Right hindlimb (tissue), 1 donor: ENCODE data around the gene ABCG1.

Experiments
- DNase-seq: peaks from one replicate; pipeline ENCODE4 v3.0.0-alpha.2; 2018

ABCG1 gene

GRCh38 chr21:42272984-42273600 is 54.2 kb downstream of the ABCG1 start:
- DNase-seq: no peak

DNA sequence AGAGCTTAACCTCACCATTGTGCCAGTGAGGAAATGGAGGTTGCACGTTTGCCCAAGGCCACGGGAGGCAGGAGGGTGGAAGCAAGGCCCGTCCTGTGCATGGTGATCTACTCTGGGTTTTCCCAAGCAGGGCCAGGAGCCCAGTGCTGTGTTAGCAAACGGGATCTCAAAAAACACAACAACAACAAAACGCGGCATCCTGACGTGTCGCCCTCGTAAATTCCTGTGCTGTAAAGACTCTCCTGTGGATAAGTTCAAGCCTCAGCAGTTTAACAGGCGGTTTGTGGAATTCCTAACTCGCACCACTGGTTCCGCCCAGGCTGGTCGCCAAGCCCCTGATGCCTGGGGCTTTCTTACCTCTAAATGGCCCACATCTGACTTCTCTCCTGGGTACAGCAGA is 57.1 kb downstream of the ABCG1 start:
- DNase-seq: no peak

DNA sequence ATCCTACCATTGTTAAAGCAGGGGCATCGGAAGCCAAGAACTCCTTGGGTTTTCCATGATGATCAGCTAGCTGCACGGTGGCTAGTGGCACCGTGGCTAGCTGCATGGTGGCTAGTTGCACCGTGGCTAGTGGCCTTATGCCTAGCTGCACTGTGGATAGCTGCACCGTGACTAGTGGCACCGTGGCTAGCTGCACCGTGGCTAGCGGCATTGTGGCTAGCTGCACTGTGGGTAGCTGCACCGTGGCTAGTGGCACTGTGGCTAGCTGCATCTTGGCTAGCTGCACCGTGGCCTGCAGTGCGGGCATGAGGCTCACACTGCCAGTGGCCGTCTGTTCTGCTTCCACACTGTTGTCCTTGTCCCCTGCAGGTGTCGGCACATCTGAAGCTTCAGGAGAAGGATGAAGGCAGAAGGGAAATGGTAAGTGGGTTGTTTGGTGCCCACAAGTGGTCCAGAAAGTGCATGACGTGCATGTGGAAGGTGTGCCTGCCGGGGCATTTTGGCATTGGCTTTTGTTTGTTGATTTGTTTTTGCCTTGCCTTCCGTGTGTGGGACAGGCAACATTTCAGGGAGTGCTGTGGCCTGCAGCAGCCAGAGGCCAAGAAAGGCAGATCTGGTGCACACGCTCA is 57.7 kb downstream of the ABCG1 start:
- no peak for DNase-seq

- DNase-seq: no peak
These were observed 58.7 kb downstream of the ABCG1 start for GRCh38 chr21:42277593-42277992.

- no peak for DNase-seq
These were observed 59.7 kb downstream of the ABCG1 start for GRCh38 chr21:42278451-42279149.

DNA sequence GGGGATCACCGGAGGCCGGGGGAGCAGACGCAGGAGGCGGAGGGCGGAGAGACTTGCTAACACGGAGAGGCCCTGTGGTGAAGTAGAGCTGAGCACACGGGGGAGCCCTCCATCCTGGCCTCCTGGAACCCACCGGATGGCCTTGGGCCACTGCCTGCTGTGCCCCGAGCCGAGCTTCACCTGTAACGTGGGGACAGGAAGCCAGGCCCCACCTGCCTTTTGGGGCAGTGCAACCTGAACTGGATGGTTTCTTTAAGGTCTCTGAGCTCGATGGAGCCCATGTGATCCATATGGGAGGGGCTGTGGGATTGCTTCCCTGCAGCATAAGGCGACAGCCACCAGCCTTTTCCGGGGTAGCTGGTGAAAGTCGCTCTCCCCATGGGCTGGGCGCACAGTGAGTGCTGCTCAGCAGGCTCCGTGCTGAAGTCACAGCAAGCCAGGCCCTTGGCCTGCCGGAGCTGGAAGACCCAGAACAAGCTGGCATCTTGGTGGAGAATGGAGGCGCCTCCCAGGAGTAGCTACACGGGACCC is 60.5 kb downstream of the ABCG1 start:
- no peak for DNase-seq

DNA sequence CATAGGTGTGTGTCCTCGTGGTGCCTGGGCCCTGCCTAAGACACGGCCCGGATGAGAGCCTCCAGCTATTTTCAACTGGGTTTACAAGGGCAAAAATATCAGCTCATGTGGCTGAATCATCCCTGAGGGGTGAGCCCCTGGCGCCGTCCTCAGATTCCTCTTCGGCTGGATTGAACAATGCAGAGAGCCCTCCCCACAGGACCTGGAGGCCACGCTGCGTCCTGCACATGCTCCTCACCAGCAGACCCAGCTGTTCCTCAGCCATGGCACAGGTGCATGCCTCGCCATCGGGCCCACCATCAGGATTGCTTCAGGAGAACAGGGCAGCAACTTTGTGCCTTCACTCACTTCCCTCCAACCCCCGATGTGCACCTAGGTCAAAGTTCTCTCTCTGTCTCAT is 60.9 kb downstream of the ABCG1 start:
- DNase-seq: no peak

- DNase-seq: no peak
These were observed 61.6 kb downstream of the ABCG1 start for GRCh38 chr21:42280356-42281180.

DNA sequence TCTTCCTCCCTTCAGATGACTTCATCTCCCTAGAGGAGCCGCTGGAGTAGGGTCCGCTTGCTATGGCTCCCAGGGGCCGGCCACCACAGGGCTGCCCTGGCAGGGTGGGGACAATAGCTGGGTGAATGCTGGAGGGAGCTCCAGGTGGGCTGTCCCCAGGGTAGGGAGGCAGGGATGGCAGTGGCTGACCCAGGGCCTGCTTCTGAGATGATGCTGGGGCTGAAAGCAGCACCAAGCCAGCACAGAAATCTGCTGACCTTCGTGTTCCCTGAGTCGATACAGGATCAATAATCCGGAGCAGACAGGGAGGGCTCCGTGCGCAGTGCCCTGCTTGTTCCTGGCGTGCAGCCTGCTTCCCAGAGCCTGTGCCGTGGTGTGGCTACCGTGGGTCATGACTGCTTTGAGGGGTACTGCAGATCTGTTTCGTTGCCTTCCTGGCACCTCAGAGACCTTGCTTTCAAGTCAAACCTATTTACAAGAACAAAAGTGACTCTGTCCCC is 62.3 kb downstream of the ABCG1 start:
- no peak for DNase-seq

- no peak for DNase-seq
These were observed 63.1 kb downstream of the ABCG1 start for GRCh38 chr21:42282021-42282420.

GRCh38 chr21:42282715-42283114 is 63.8 kb downstream of the ABCG1 start:
- DNase-seq: no peak

DNA sequence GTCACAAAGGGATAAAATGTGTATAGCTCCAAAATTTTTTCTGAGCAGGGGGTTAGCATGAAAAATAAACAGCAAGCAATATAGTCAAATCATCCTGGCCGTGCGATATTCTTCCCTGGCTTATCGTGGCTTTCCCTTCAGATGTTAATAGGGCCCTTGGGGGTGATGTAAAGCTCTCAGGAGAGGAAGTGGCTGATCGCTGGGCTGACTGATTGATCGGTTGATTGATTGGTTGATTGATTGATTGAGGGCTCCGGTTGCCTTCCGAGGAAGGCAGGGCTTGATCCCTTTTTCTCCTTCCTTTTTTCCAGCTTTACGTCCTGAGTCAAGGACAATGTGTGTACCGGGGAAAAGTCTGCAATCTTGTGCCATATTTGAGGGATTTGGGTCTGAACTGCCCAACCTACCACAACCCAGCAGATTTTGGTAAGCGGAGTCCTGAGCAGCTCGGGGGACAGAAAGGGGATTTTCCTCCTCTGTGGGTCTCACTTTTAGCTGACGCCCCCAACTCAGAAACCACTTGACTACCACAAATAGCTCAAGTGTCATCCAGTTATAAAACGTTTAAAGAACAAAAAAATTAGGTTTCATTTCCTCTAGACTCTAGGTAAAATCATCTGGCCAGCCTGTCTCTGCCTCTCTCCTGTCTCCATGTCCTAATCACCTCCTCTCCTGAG is 66.8 kb downstream of the ABCG1 start:
- no peak for DNase-seq

- DNase-seq: no peak
These were observed 67.5 kb downstream of the ABCG1 start for GRCh38 chr21:42286416-42286815.

DNA sequence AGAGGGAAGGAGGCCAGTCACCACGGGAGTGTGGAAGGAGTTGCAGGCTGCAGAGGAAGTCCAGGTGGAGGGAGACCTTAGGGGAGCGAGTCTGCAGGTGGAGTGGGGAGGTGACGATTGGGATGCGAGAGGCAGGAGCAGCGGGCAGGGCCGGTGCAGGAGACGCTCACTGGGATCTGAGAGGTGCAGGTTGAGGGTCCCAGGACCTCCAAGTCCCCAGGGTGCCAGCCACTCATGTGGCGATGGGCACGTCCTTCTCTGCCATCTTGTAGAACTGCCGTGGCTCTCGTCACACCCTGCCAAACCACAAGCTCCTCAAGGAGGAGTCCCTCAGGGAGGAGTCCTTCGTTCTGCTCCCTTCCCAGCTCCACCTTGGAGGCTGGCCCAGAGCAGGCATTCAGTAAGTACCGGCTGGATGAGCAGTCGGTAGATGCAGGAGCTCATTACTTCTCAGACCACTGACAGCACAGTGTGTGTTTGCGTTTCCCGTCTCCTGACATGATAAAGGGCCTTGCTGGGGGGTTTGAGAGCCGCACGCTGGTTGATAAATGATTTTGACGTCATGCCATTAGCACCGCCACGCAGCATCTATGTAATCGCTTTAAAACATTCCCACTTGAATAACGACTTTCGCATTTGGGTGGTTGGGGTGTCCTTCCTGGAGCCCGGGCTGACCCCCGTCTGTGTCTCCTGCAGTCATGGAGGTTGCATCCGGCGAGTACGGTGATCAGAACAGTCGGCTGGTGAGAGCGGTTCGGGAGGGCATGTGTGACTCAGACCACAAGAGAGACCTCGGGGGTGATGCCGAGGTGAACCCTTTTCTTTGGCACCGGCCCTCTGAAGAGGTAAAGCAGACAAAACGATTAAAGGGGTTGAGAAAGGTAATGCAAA is 68.5 kb downstream of the ABCG1 start:
- no peak for DNase-seq

DNA sequence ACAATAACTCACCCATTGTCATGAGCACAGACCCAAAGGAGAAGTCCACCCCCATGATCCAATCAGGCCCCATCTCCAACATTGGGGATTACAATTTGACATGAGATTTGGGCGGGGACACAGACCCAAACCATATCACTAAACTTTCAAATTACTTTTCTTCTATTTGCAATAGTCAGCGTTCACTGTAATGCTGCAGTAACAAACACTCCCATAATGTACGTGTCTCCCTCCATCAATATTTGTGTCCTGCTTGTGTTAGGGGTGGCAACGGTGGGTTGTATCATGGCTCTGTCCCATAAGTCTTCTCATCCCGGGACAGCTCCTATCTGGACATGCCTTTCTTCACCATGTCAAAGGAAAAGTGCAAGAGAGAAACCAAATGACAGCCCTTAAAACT is 70.0 kb downstream of the ABCG1 start:
- DNase-seq: no peak

- no peak for DNase-seq
These were observed 71.0 kb downstream of the ABCG1 start for GRCh38 chr21:42289926-42290325.

GRCh38 chr21:42290505-42290904 is 71.6 kb downstream of the ABCG1 start:
- DNase-seq: no peak

- no peak for DNase-seq
These were observed 72.2 kb downstream of the ABCG1 start for GRCh38 chr21:42291003-42291750.

DNA sequence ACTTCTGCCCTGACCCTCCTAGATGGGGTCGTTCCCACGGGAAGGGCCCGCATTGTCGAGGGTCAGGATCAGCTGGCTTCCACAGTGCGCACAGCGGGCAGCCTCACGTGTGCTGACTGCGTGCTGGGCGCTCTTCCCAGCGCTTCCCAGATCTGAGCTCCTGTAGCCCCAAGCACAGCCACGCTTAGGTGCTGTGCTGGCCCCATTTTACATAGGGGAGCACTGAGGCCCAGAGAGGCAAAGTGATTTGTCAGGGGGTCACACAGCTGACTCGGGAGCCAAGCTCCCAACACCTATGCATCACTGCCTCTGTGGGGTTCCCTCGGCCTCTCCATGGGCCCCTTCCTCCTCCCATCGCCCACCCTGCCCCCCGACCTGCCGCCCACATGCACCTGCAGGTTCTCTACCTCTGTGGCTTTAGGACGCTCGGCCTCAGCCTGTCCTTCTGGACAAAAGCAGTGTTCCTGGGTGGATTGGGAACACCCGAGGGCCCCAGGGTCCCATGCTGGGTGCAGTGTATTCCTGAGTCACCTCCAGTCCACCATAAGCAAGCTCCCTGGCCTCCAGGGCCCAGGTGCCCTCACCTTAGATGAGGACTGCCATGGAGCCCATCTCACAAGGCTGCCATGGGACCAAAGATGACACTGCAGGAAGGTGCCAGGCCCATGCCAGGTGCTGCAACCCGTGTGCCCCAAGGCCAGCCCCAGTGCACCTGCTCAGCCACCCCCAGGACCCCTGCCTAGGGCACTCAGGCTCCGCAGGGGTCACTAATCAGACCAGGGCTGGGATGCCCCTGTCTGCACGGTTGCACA is 73.0 kb downstream of the ABCG1 start:
- DNase-seq: no peak
